Measurements from ENCODE around the gene KIF13A. TPM values are rescaled to one million over a fixed set of nuclear protein-coding genes. Genes with fewer than 3 reads are reported as not detected.

Gene KIF13A
- total RNA-seq, 3 donors from 2014 or later (not counting 1 experiment from before 2014, with no cell fraction given): 15.0 to 26.4 (median 19.5) TPM

DNA sequence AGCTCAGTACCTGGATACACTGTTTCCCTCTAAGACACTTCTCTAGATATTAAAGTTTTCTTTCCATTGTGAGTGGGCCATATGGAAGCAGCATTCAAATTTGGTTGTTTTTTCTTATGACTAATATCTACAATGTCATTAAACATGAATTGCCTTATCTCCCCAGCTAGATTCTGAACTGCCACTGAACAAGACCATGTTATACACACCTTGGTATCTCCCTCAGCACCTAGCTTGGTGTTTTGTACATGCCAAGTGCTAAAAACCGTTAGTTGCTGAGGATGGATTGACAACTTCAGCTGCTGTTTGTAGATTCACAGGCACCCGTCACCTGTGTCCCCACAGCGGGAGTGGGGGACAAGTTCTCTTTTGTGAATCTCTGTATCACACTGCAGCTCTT lies 131.1 kb downstream of the KIF13A start:
- intact Hi-C loops (cut with micrococcal nuclease): no loop called here
- Mint-ChIP-seq H3K36me3 (no peaks in the 10 kb centered on the region), H3K27me3 (ENCODE audit: low read depth in 2 of 2) (no peaks in the 10 kb centered on the region), H3K9me3 (no peaks in the 10 kb centered on the region), H3K4me3 (no peak overlapping the region), H3K27ac (no peak overlapping the region), H3K4me1 (no peaks in the 10 kb centered on the region)
- DNase-seq: no peak
- no peak for ATAC-seq
- TF ChIP-seq, protein P1, sequence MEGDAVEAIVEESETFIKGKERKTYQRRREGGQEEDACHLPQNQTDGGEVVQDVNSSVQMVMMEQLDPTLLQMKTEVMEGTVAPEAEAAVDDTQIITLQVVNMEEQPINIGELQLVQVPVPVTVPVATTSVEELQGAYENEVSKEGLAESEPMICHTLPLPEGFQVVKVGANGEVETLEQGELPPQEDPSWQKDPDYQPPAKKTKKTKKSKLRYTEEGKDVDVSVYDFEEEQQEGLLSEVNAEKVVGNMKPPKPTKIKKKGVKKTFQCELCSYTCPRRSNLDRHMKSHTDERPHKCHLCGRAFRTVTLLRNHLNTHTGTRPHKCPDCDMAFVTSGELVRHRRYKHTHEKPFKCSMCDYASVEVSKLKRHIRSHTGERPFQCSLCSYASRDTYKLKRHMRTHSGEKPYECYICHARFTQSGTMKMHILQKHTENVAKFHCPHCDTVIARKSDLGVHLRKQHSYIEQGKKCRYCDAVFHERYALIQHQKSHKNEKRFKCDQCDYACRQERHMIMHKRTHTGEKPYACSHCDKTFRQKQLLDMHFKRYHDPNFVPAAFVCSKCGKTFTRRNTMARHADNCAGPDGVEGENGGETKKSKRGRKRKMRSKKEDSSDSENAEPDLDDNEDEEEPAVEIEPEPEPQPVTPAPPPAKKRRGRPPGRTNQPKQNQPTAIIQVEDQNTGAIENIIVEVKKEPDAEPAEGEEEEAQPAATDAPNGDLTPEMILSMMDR (IDR thresholded peaks at IDR 0.05): no peak
- H3K4me1 ChIP-seq (ENCODE audit: control insufficient read depth, insufficient read depth, low read length): no peaks in the 10 kb centered on the region
- no peaks in the 10 kb centered on the region for H3K27me3 ChIP-seq (ENCODE audit: control insufficient read depth, insufficient read depth, low read length)
- H3K36me3 ChIP-seq (ENCODE audit: control insufficient read depth, insufficient read depth, low read length): no peaks in the 10 kb centered on the region
- WGBS (ENCODE audit: insufficient coverage): 83% methylated on average over 3 of the region's 3 CpGs
- H3K27ac ChIP-seq (ENCODE audit: low read length): no peak overlapping the region
- no peaks in the 10 kb centered on the region for H3K9me3 ChIP-seq (ENCODE audit: control insufficient read depth, insufficient read depth, low read length)
- no peak overlapping the region for H3K4me3 ChIP-seq (ENCODE audit: low read length)

DNA sequence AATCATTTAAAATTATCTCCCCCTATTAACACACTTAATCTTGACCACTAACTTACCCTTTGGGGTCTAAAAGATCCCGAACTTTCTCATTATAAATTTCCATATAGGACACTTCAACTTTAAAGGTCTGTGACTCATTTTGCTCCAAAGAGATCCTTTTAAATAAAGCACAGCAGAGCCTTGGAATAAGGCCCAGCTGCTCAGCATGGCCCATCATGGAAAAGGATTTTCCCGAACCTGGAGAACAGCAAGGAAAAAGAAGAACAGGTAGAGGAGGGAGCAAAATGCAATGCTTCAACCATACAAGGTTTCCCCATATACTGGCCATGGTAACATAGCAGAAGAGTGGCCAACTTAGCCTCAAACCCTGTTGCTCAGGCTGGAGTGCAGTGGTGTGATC lies 132.1 kb downstream of the KIF13A start:
- TF ChIP-seq, protein P1 (IDR thresholded peaks at IDR 0.05): no peak
- 100% methylated on average over 2 of the region's 2 CpGs for WGBS (ENCODE audit: insufficient coverage)
- H3K27me3 ChIP-seq (ENCODE audit: control insufficient read depth, insufficient read depth, low read length): no peaks in the 10 kb centered on the region
- no peaks in the 10 kb centered on the region for H3K4me1 ChIP-seq (ENCODE audit: control insufficient read depth, insufficient read depth, low read length)
- Mint-ChIP-seq H3K4me3 (no peak overlapping the region), H3K27me3 (ENCODE audit: low read depth in 2 of 2) (no peaks in the 10 kb centered on the region), H3K27ac (no peak overlapping the region), H3K36me3 (no peaks in the 10 kb centered on the region), H3K9me3 (no peaks in the 10 kb centered on the region), H3K4me1 (no peaks in the 10 kb centered on the region)
- no peaks in the 10 kb centered on the region for H3K36me3 ChIP-seq (ENCODE audit: control insufficient read depth, insufficient read depth, low read length)
- no peak overlapping the region for H3K27ac ChIP-seq (ENCODE audit: low read length)
- DNase-seq: no peak
- peak in 1 of 3 donors; percentile 10 for ATAC-seq
- H3K9me3 ChIP-seq (ENCODE audit: control insufficient read depth, insufficient read depth, low read length): no peaks in the 10 kb centered on the region
- no peak overlapping the region for H3K4me3 ChIP-seq (ENCODE audit: low read length)
- intact Hi-C loops (cut with micrococcal nuclease): no loop called here

DNA sequence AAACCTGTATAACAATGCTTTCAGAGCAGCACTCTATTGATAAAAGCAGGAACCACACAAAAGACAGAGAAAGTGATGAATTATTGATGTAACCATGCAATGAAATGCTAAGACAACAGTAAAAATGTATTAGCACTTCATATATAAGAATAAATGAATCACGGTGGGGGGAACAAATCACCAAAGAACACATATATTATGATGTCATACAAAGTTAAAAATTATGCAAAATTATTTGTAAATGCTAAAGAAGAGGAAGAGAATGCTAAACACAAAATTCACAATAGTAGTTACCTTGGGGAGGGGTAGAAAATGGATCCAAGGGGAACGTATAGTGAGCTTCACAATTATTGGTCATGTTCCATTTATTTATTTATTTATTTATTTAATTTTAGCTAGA lies 133.9 kb downstream of the KIF13A start:
- Mint-ChIP-seq H3K27me3 (ENCODE audit: low read depth in 2 of 2) (no peaks in the 10 kb centered on the region), H3K36me3 (no peaks in the 10 kb centered on the region), H3K4me1 (no peaks in the 10 kb centered on the region), H3K9me3 (no peaks in the 10 kb centered on the region), H3K27ac (no peak overlapping the region), H3K4me3 (no peak overlapping the region)
- Histone ChIP-seq H3K27me3 (ENCODE audit: control insufficient read depth, insufficient read depth, low read length) (no peaks in the 10 kb centered on the region), H3K27ac (ENCODE audit: low read length) (no peak overlapping the region), H3K4me3 (ENCODE audit: low read length) (no peak overlapping the region), H3K4me1 (ENCODE audit: control insufficient read depth, insufficient read depth, low read length) (no peaks in the 10 kb centered on the region), H3K36me3 (ENCODE audit: control insufficient read depth, insufficient read depth, low read length) (no peaks in the 10 kb centered on the region), H3K9me3 (ENCODE audit: control insufficient read depth, insufficient read depth, low read length) (no peaks in the 10 kb centered on the region)
- no CpG with 5 or more reads among the region's 2 CpGs for WGBS (ENCODE audit: insufficient coverage)
- DNase-seq: no peak
- no peak for ATAC-seq
- TF ChIP-seq, protein P1 (IDR thresholded peaks at IDR 0.05): no peak
- intact Hi-C loops (cut with micrococcal nuclease): no loop called here

DNA sequence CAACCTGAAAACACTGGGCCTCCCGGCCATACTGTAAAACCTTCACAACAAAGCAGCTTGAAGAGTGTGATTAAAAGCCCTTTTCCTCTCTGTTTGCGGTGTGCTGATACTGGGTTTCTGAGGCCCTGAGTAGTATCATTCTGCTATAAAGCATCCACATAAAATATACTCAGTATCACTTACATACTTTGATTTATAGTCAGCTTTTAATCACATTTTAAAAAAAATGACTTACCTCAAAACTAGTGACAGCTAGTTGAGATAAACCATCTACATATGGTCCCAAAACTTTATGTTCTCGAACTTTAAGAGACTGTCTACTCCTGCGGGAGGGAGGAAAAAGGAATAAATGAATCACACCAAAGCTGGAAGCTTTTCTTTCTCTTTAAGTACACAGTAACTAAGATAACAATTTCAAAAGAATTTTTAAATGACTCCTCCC lies 135.7 kb downstream of the KIF13A start:
- peak overlapping the region in 1 of 2 donors; percentile 7 for H3K27ac Mint-ChIP-seq
- WGBS (ENCODE audit: insufficient coverage): 76% methylated on average over 4 of the region's 4 CpGs
- Histone ChIP-seq H3K36me3 (ENCODE audit: control insufficient read depth, insufficient read depth, low read length) (no peaks in the 10 kb centered on the region), H3K27ac (ENCODE audit: low read length) (no peak overlapping the region), H3K4me1 (ENCODE audit: control insufficient read depth, insufficient read depth, low read length) (no peaks in the 10 kb centered on the region), H3K4me3 (ENCODE audit: low read length) (no peak overlapping the region), H3K27me3 (ENCODE audit: control insufficient read depth, insufficient read depth, low read length) (no peaks in the 10 kb centered on the region), H3K9me3 (ENCODE audit: control insufficient read depth, insufficient read depth, low read length) (no peaks in the 10 kb centered on the region)
- intact Hi-C loops (cut with micrococcal nuclease): no loop called here
- no peak overlapping the region for H3K4me3 Mint-ChIP-seq
- H3K27me3 Mint-ChIP-seq (ENCODE audit: low read depth in 2 of 2): no peaks in the 10 kb centered on the region
- ATAC-seq: no peak
- H3K9me3 Mint-ChIP-seq: no peaks in the 10 kb centered on the region
- DNase-seq: no peak
- no peaks in the 10 kb centered on the region for H3K36me3 Mint-ChIP-seq
- H3K4me1 Mint-ChIP-seq: no peaks in the 10 kb centered on the region
- TF ChIP-seq, protein P1 (IDR thresholded peaks at IDR 0.05): no peak

All from natural killer cell (primary cell).